Stimulated activated CD4-positive, alpha-beta T cell treated with anti-CD3 and anti-CD28 coated beads, Interleukin-1b, Interleukin-23, amount 100 ng/mL, for 24 hours (primary cell): Measurements from ENCODE around the gene ZBTB7A.

ENCODE experiments used
- DNase-seq, 4 experiments: peaks; one replicate each; pipeline ENCODE4 v3.0.0-alpha.2; 2020; ENCODE audit warnings: low read depth in 4 of 4, low spot score in 1 of 4

ZBTB7A gene

GRCh38 chr19:4066682-4067395 lies at the start of gene ZBTB7A:
Gene ZBTB7A, minus strand, starts transcription at chr19:4066899. Its CDS starts 11,667 bp downstream, at chr19:4055232.
- DNase-seq, result peak in 3 of 4 experiments; percentile 47 to 49 (median 48)

GRCh38 chr19:4115818-4116385 lies 49.2 kb upstream of the ZBTB7A start:
- DNase-seq, result no peak

DNA sequence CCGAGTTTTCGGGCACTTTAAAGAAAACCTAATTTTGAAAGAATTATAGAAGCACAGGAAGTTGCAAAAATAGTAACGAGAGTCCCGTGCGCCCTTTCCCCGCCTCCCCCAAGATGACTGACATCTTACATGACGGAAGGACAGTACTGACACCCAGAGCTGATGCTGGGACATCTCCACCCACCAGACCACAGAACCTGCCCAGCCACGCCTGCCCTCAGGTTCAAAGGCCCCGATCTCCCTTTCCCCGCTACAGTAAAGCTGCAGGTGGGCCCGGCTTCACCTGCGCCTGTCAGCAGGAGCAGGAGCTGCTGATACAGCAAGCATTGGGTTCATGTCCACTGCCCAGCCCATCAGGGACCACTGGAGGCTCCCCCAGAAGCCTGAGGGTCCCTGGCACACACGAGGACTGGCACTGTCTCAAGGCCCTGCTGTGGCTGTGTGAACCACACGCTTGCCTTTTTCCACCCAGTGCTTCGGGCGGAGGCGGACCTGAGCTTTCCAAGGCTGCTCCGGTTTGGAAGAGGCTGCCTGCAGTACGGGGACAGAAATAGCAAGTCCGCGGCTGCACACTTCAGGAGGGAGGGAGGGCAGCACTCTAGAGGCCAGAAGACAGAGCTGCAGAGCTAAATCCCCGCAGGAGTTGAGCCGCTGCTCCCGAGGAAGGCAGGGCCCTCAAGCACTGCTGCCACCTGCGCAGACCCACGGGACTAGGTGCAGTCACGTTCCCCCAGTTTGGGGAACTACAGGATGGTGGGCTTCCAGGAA lies 48.5 kb upstream of the ZBTB7A start:
- peak in 1 of 4 experiments; percentile 23 for DNase-seq

- DNase-seq, result no peak
These were observed 47.5 kb upstream of the ZBTB7A start for GRCh38 chr19:4114181-4114580.

- DNase-seq, result no peak
These were observed 46.8 kb upstream of the ZBTB7A start for GRCh38 chr19:4113398-4114088.

GRCh38 chr19:4112367-4112766 lies 45.7 kb upstream of the ZBTB7A start:
- no peak for DNase-seq

- DNase-seq, result no peak
These were observed 42.9 kb upstream of the ZBTB7A start for GRCh38 chr19:4109626-4109945.

DNA sequence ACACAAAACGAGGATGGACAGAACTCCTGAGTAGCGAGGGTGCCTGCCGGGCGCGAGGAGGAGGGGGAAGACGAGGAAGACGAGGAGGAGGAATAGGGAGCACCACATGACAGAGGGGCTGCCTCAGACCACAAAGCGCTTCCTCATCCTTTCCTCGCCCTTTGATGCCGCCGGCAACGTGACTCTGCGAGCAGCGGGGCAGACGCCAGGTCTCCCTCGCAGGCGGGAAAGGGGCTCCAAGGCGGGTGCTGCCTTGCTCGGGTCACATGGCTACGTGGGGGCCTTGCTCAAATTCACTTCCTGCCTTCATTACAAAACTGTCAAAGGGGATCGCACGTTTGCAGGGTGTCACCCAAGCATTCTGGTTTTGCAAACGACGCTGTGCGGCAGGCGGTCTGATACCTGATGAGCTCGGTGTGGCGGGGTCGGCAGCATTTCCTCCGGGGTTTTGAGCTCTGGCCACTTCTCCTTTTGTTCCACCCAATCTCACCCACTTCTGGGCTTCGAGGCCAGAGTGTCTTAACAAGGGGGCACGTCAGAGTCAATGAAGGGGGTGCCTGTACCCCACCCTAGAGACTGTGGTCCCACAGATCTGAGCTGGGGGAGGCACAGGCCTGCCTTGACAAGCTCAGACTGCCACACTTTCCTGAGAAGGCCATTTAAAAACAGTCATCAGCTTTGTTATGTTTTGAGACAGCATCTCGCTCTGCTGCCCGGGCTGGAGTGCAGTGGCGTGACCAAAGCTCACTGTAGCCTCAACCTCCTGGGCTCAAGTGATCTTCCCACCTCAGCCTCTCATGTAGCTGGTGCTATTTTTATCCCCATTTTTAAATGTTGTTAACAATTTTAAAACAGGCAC lies 42.3 kb upstream of the ZBTB7A start:
- no peak for DNase-seq

- DNase-seq, result no peak
These were observed 36.4 kb upstream of the ZBTB7A start for GRCh38 chr19:4103080-4103433.

DNA sequence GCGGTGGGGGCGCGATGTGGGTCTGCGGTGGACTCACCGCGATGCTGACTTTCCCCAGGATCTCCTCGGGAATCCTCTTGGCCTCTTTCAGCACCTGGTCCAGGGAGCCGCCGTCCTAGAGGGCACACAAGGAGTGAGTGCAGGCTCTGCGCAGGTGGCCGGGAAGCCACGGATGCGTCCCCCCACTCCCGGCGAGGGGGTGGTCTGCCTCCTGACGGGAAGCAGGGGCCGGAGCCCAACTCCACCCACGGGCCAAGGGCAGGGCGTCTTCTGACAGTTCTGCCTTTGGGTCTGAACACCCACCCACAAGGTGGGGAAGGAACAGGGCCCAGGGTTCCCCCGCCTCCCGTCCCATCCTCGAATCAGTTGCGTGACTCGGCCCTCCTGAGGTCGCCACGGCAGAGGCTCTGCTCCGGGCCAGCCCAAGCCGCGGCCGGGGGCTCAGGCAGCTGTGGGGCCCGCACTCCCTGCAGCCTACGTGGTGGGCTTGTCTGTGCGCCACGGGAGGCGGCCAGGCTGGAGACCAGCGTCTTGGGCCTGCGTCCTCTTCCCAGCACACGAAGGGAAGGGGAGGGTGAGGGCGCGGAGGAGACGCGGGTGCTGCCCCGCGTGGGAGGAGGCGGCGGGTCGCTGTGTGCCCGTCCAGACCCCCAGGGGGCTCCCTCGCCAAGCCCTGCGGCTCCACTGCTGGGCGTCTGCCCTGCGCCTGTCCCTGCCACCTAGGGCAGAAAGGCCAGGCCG lies 35.8 kb upstream of the ZBTB7A start:
- DNase-seq, result no peak

DNA sequence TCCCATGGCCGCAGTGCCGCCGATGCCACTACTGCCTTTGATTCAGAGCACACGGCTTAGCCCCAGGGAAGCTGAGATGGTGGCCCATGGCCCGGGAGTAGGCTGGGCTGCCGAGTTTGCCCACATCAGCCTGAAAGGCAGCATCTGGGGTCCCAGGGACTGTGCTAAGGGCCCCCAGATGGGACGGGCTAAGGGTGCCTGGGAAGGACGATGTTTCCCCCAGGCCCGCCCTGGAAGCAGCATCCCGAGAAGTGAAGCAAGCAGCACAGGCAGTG lies 34.7 kb upstream of the ZBTB7A start:
- no peak for DNase-seq

GRCh38 chr19:4100647-4101495 lies 34.2 kb upstream of the ZBTB7A start:
- no peak for DNase-seq

DNA sequence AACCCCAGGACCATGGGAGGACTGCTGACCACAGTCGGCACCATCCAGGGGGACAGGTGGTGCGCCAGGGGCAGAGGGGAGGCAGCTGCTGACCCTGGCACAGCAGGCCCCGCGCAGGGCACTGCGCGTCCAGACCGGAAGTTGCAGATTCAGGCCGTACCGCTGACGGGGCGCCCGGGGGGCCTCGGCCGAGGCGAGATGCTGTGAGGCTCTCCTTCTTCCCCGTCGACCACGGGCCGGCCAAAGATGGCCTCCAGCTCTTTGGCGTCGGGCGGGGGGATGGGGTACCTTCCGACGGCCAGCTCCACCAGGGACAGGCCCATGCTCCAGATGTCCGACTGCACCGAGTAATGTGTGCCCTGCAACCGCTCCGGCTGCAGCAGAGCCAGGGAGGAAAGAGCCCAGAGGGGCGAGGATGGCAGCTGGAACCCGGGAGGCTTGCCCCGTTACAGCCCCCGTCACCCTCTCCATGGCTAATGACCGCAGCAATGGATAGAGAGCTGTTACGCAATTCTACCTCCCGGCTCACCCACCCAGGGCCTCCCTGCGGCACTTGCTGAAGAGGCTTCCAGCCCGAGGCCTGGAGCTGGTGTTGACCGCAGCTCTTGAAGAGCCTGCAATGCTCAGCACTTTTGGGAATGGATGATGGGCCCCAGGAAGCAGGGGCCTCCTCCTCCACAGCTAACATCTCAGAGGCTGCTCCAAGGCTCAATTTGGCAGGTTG lies 32.5 kb upstream of the ZBTB7A start:
- DNase-seq, result no peak

- DNase-seq, result no peak
These were observed 31.8 kb upstream of the ZBTB7A start for GRCh38 chr19:4098493-4098892.

DNA sequence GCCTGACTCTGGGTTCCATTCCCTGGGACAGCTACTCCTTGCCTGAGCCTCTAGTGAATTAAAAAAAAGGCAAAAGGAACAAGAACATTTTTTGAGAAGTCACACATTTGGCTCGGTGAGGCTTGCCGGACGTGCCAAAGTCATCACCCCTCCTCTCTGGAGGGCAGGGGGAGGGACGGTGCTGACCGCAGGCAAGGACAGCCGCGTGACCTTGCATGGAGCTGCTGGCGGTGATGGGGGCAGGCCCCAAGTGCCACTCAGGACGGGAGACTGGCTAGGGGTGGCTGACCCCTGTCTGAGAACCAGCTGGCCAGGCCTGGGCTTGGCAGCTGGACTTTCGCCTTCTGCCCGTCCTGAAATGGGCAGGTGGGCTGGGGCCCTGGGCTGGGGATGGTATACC lies 30.8 kb upstream of the ZBTB7A start:
- no peak for DNase-seq

DNA sequence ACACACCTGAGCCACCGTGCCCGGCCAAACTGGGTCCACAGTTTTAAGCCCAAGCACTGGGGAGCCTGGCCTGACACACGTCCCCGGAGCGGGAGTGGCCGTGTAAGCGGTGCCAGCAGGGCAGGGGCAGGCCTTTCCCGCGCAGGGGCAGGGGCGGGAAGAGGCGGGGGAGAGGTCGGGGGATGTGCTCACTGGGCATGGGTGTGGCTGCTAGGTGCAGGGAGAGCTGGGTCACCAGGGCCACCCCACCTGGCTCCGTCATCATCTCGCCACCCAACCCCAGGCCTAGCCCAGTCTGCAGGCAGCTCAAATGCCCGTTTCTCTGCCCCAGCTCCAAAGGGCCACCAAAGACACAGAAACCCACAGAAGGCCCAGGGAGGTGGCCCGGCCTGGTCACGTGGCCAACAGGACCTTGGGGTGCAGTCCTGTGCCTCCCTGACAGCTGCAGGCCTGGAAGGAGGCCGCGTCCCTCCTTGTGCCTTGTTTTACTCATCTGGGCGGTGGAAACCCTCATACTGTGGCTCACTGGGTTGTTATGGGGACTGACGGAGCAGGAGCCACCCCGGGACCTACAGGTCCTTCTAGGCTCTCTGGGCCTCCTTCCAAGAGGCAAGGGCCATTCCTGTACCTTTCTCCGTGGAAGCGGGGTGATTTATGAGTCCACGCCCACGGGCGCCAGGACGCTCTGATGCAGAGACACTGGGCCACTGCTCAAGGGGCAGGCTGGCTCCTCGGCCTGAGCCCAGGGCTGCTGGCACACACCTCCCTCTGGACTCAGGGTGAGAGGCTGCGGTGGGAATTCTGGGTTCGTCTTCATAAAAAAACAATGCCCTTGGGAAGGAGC lies 29.6 kb upstream of the ZBTB7A start:
- no peak for DNase-seq

DNA sequence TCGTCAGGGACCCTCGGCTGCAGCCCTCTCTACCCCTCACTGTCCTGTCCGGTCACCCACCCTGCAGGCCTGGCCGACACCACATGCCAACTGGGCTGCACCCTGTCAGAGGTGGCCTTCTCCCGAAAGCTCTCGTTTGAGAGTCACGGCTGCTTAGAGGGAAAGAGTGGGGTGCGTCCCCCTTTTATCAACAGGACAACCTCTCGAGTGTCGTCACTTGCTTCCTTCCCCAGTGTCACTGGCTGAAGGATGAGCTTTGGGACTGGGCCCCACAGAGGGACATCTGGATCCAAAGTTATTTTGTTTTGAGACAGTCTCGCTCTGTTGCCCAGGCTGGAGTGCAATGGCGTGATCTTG lies 28.8 kb upstream of the ZBTB7A start:
- DNase-seq, result no peak
